Caco-2 (cell line): ENCODE results near the gene PLEKHG1. TPM values are rescaled to one million over a fixed set of nuclear protein-coding genes. Genes with fewer than 3 reads are reported as not detected.

Experiments
- BruUV-seq: library from RNA; stranded (reverse); fragments of 400-500 nt; replicated peaks from 2 replicates; lab custom pipeline; 2021; lab: Mats Ljungman, UMichigan
- CTCF ChIA-PET: fragments of 300-600 bp; sonication (Branson Sonifier 250); formaldehyde crosslinking; loops from one replicate; lab custom pipeline; 2022; ENCODE audit warnings: antibody characterized with exemption; lab: Charles Lee
- POLR2A ChIA-PET: fragments of 300-600 bp; sonication (Branson Sonifier 250); formaldehyde crosslinking; loops from one replicate; lab custom pipeline; 2022; ENCODE audit warnings: antibody characterized with exemption; lab: Charles Lee
- DNase-seq, 2 experiments: peaks; one replicate each; pipeline versions ENCODE4 v3.0.0 to v3.0.0-alpha.2; 2020 to 2022
- H3K27me3 ChIP-seq: replicated peaks from 2 replicates; pipeline ENCODE4 v1.6.0; 2011; ENCODE audit warnings: low read length; ENCODE audit not compliant: control insufficient read depth, insufficient read depth
- H3K36me3 ChIP-seq: 2 replicates; pipeline ENCODE4 v1.5.1; 2011; ENCODE audit warnings: low read length; ENCODE audit not compliant: control insufficient read depth, insufficient read depth
- H3K4me1 ChIP-seq: fragments of 250-450 bp; sonication (Bioruptor Pico); 2 replicates; pipeline ENCODE4 v1.5.1; 2020; ENCODE audit warnings: mild to moderate bottlenecking
- H3K4me3 ChIP-seq: 2 replicates; pipeline ENCODE4 v1.5.1; 2011; ENCODE audit warnings: low read depth, mild to moderate bottlenecking, control low read depth, low read length
- H3K9me3 ChIP-seq: fragments of 250-450 bp; sonication (Bioruptor Pico); 2 replicates; pipeline ENCODE4 v1.5.1; 2020; ENCODE audit warnings: mild to moderate bottlenecking, moderate library complexity
- H3K27ac Mint-ChIP-seq: one replicate; pipeline ENCODE4 v1.8.0; 2022; ENCODE audit warnings: mixed read lengths; ENCODE audit not compliant: unreplicated experiment
- H3K27me3 Mint-ChIP-seq: one replicate; pipeline ENCODE4 v1.8.0; 2022; ENCODE audit warnings: mixed read lengths; ENCODE audit not compliant: insufficient read depth, unreplicated experiment
- H3K36me3 Mint-ChIP-seq: one replicate; pipeline ENCODE4 v1.8.0; 2022; ENCODE audit warnings: mild to moderate bottlenecking, mixed read lengths; ENCODE audit not compliant: insufficient read depth, unreplicated experiment
- H3K4me1 Mint-ChIP-seq: one replicate; pipeline ENCODE4 v1.8.0; 2022; ENCODE audit warnings: low read depth, mixed read lengths; ENCODE audit not compliant: unreplicated experiment
- H3K4me3 Mint-ChIP-seq: one replicate; pipeline ENCODE4 v1.8.0; 2022; ENCODE audit warnings: mild to moderate bottlenecking, moderate library complexity, mixed read lengths; ENCODE audit not compliant: unreplicated experiment
- H3K9me3 Mint-ChIP-seq: one replicate; pipeline ENCODE4 v1.8.0; 2022; ENCODE audit warnings: mixed read lengths; ENCODE audit not compliant: unreplicated experiment
- intact Hi-C: fragments of 100-400 bp; cut with micrococcal nuclease; formaldehyde crosslinking; loops from one replicate; pipeline ENCODE4 v1.10.0; 2022; ENCODE audit not compliant: unreplicated experiment
- total RNA-seq: library from RNA; stranded (reverse); gene quantifications from 2 replicates; pipeline ENCODE4 v1.2.3, GENCODE V29; 2022
- TF ChIP-seq, protein P1 (sequence below), 2 experiments: fragments of 200-600 bp in 1 of 2; IDR thresholded peaks; 1 replicate in 1 of 2; 2 replicates in 1 of 2; pipeline versions ENCODE4 v1.5.1 to v1.8.0; 2011 to 2022; ENCODE audit warnings: antibody characterized with exemption in 1 of 2, control low read depth in 1 of 2, inconsistent platforms in 1 of 2, low read depth in 1 of 2, low read length in 1 of 2, mild to moderate bottlenecking in 1 of 2, moderate library complexity in 1 of 2; ENCODE audit not compliant: insufficient read depth in 1 of 2, severe bottlenecking in 1 of 2, unreplicated experiment in 1 of 2

Gene PLEKHG1
- total RNA-seq, 1 experiment from 2014 or later = 35.0 TPM

DNA sequence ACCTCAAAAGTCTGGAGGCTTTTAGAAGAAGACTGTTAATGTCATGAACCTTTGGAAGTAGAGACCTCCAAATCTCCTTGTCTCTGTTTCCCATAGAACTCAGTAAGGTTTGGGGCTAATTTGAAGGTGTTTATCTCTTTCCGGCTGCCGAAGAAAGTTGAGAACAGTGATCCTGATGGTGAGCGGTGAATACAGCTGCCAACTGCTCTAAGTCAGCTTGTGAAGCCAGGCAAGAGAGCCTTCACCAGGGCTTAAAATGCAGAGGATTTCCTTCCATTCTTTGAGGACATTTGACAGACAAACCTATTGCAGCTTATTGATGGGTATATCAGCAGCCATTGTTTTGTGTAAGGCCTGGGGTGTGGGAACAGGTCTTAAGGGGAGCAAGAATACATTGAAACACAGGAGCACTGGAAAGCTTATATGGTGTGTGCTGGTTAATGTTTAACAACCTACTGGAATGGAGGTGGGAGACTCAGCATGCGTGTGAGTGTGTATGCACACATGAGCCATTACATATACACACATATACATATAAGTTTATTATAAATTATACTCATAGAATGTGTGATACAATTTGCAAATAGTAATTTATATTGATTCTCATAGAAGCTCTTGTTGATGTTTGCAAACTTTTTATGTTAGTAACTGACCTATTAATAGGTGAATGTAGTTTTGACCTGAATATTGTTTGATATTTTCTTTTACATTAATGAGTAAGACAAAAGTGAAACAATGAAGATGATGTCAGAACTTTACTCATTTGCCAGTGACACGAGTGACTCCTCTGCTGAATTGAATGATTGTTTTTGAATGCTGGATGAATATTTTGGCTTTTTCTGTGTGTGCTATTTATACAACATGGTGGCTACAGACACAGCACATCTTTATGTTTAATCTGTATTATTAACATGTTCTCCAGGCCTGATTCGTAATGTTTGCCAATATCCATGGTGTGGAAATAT, 18.1 kb downstream of the PLEKHG1 start:
- BruUV-seq = no TSS peak
- Histone ChIP-seq H3K4me1 (peaks cover 49% of the 10 kb centered on the region), H3K9me3 (no peaks in the 10 kb centered on the region), H3K27me3 (no peaks in the 10 kb centered on the region), H3K4me3 (no peak overlapping the region), H3K36me3 (no peaks in the 10 kb centered on the region)
- Mint-ChIP-seq H3K9me3 (no peaks in the 10 kb centered on the region), H3K36me3 (no peaks in the 10 kb centered on the region), H3K4me1 (peaks cover 23% of the 10 kb centered on the region), H3K4me3 (no peak overlapping the region), H3K27me3 (no peaks in the 10 kb centered on the region), H3K27ac (no peak overlapping the region)
- POLR2A ChIA-PET = no interaction called here
- TF ChIP-seq, protein P1, sequence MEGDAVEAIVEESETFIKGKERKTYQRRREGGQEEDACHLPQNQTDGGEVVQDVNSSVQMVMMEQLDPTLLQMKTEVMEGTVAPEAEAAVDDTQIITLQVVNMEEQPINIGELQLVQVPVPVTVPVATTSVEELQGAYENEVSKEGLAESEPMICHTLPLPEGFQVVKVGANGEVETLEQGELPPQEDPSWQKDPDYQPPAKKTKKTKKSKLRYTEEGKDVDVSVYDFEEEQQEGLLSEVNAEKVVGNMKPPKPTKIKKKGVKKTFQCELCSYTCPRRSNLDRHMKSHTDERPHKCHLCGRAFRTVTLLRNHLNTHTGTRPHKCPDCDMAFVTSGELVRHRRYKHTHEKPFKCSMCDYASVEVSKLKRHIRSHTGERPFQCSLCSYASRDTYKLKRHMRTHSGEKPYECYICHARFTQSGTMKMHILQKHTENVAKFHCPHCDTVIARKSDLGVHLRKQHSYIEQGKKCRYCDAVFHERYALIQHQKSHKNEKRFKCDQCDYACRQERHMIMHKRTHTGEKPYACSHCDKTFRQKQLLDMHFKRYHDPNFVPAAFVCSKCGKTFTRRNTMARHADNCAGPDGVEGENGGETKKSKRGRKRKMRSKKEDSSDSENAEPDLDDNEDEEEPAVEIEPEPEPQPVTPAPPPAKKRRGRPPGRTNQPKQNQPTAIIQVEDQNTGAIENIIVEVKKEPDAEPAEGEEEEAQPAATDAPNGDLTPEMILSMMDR (IDR thresholded peaks at IDR 0.05; ENCODE audit: insufficient read depth in 1 of 2, low read depth in 1 of 2, low read length in 1 of 2, severe bottlenecking in 1 of 2, unreplicated experiment in 1 of 2) = no peak
- CTCF ChIA-PET = interaction anchor here (0.6 to 2.3 kb wide), 2 partner anchors 17 to 151 kb away, joined by 4 to 6 read pairs; no protein-coding TSS in a partner anchor
- DNase-seq = no peak
- intact Hi-C loops = no loop called here

DNA sequence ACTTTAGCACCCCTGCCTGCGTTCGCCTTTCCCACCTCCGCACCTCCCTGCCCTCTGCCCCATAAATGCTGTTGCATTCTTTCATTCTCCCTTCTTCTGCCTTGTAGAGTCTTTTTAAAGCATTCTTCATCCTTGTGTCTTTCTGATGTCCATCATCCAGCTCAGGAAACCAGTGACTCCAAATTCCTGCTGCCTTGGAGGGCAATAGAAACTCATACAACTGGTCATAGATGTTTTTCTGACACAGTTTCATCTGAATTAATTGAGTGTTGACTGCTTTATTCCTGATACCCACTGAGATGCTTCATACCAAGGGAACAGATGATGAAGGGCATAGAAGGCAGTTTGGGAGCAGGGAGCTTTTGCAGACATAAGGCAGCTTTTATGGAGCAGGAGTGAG, 19.6 kb downstream of the PLEKHG1 start:
- peaks cover 23% of the 10 kb centered on the region for H3K4me1 Mint-ChIP-seq
- no peak overlapping the region for H3K27ac Mint-ChIP-seq
- H3K4me1 ChIP-seq = peaks cover 49% of the 10 kb centered on the region
- H3K4me3 Mint-ChIP-seq = no peak overlapping the region
- ChIA-PET POLR2A (no interaction called here), CTCF (no interaction called here)
- TF ChIP-seq, protein P1 (IDR thresholded peaks at IDR 0.05; ENCODE audit: insufficient read depth in 1 of 2, low read depth in 1 of 2, low read length in 1 of 2, severe bottlenecking in 1 of 2, unreplicated experiment in 1 of 2) = no peak
- no TSS peak for BruUV-seq
- no peaks in the 10 kb centered on the region for H3K9me3 ChIP-seq
- H3K4me3 ChIP-seq = no peak overlapping the region
- H3K27me3 ChIP-seq = no peaks in the 10 kb centered on the region
- intact Hi-C loops = no loop called here
- DNase-seq = no peak
- H3K36me3 ChIP-seq = no peaks in the 10 kb centered on the region
- no peaks in the 10 kb centered on the region for H3K9me3 Mint-ChIP-seq
- no peaks in the 10 kb centered on the region for H3K36me3 Mint-ChIP-seq
- H3K27me3 Mint-ChIP-seq = no peaks in the 10 kb centered on the region

DNA sequence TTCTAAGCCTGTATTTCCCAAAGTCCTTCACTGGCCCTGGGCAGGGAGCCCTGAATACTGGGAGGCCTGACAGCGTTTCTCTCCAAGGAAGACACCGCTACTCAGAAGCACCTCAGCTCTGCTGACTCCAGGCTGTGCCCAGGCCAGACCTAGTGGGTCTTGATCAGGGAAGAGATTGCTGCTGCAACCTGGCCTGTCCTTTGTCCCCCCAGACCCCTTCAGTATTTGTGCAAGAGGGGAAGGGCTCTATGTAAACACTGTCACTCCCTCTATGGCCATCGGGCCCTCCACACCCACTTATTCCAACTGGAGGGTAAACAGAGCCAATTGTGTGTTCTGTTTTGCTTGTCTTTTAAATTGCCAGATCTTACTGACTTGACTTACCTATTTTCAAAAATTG, 20.6 kb downstream of the PLEKHG1 start:
- ChIA-PET POLR2A (no interaction called here), CTCF (no interaction called here)
- DNase-seq = peak in 1 of 2 experiments; percentile 54
- H3K4me3 Mint-ChIP-seq = no peak overlapping the region
- H3K4me3 ChIP-seq = no peak overlapping the region
- BruUV-seq = no TSS peak
- peaks cover 23% of the 10 kb centered on the region for H3K4me1 Mint-ChIP-seq
- H3K4me1 ChIP-seq = peaks cover 41% of the 10 kb centered on the region
- intact Hi-C loops = no loop called here
- H3K27me3 ChIP-seq = no peaks in the 10 kb centered on the region
- H3K27ac Mint-ChIP-seq = peak overlapping the region; percentile 13
- H3K36me3 ChIP-seq = no peaks in the 10 kb centered on the region
- TF ChIP-seq, protein P1 (IDR thresholded peaks at IDR 0.05; ENCODE audit: insufficient read depth in 1 of 2, low read depth in 1 of 2, low read length in 1 of 2, severe bottlenecking in 1 of 2, unreplicated experiment in 1 of 2) = no peak
- H3K9me3 ChIP-seq = no peaks in the 10 kb centered on the region
- H3K9me3 Mint-ChIP-seq = no peaks in the 10 kb centered on the region
- H3K36me3 Mint-ChIP-seq = no peaks in the 10 kb centered on the region
- H3K27me3 Mint-ChIP-seq = no peaks in the 10 kb centered on the region
